GM21529 (cell line): ENCODE measurements around the gene SLC1A4.
A peak's percentile ranks its signal among the peaks of the same experiment; 100 is the strongest.
"Not testable (repeated sequence)": the region's sequence is repeated elsewhere in the genome, so short reads cannot be mapped to it uniquely, and the experiment has no call there.

Experiments used
- ATAC-seq: cut with Tn5 transposase; IDR thresholded peaks from one replicate; pipeline ENCODE4 v1.9.1; 2021; ENCODE audit not compliant: unreplicated experiment

SLC1A4 gene

GRCh38 chr2:65025453-65026123 is 36.4 kb downstream of the SLC1A4 start:
- no peak for ATAC-seq

GRCh38 chr2:65026154-65026553 is 37.0 kb downstream of the SLC1A4 start:
- no peak for ATAC-seq

GRCh38 chr2:65026704-65027464 is 37.7 kb downstream of the SLC1A4 start:
- no peak for ATAC-seq

GRCh38 chr2:65027616-65028244 is 38.5 kb downstream of the SLC1A4 start:
- no peak for ATAC-seq

GRCh38 chr2:65030476-65031332 is 41.5 kb downstream of the SLC1A4 start:
- no peak for ATAC-seq

- peak; percentile 37 for ATAC-seq
Measured at GRCh38 chr2:65031341-65032018, 42.3 kb downstream of the SLC1A4 start.

GRCh38 chr2:65032019-65032975 is 43.1 kb downstream of the SLC1A4 start:
- ATAC-seq = no peak

- ATAC-seq = no peak
Measured at GRCh38 chr2:65033178-65033577, 44.0 kb downstream of the SLC1A4 start.

- not testable (repeated sequence) for ATAC-seq
Measured at GRCh38 chr2:65033667-65034066, 44.5 kb downstream of the SLC1A4 start.

- no peak for ATAC-seq
Measured at GRCh38 chr2:65035351-65035943, 46.2 kb downstream of the SLC1A4 start.

GRCh38 chr2:65037178-65037577 is 48.0 kb downstream of the SLC1A4 start:
- ATAC-seq = no peak

- ATAC-seq = no peak
Measured at GRCh38 chr2:65039640-65040039, 50.4 kb downstream of the SLC1A4 start.

- ATAC-seq = peak; percentile 90
Measured at GRCh38 chr2:65040400-65041261, 51.4 kb downstream of the SLC1A4 start.

- ATAC-seq = no peak
Measured at GRCh38 chr2:65043001-65043400, 53.8 kb downstream of the SLC1A4 start.

- no peak for ATAC-seq
Measured at GRCh38 chr2:65044097-65044735, 55.0 kb downstream of the SLC1A4 start.

- no peak for ATAC-seq
Measured at GRCh38 chr2:65045651-65046050, 56.5 kb downstream of the SLC1A4 start.

- ATAC-seq = no peak
Measured at GRCh38 chr2:65046633-65047407, 57.6 kb downstream of the SLC1A4 start.
